Endothelial cell of umbilical vein (primary cell): Measurements from ENCODE around the gene AUTS2.

Source experiments
- FOS ChIP-seq: IDR thresholded peaks from 2 replicates; pipeline ENCODE4 v1.6.1; 2011; ENCODE audit warnings: mild to moderate bottlenecking, low read length, moderate library complexity, borderline replicate concordance; ENCODE audit not compliant: insufficient read depth
- JUN ChIP-seq: IDR thresholded peaks from 2 replicates; pipeline ENCODE4 v1.6.1; 2011; ENCODE audit warnings: borderline replicate concordance, low read depth; ENCODE audit not compliant: insufficient read length, insufficient read depth
- POLR2A ChIP-seq: IDR thresholded peaks from 2 replicates; pipeline ENCODE4 v1.6.1; 2012; ENCODE audit warnings: low read depth, mild to moderate bottlenecking, control low read depth, low read length
- TF ChIP-seq, protein P1 (sequence below), 2 donors: IDR thresholded peaks; 1 replicate in 1 of 2; 2 replicates in 1 of 2; pipeline ENCODE4 v1.5.1; 2011; ENCODE audit warnings: low read length in 2 of 2, mild to moderate bottlenecking in 2 of 2, moderate library complexity in 2 of 2, control low read depth in 1 of 2, inconsistent platforms in 1 of 2, low read depth in 1 of 2; ENCODE audit not compliant: insufficient read depth in 1 of 2; ENCODE audit errors: extremely low read depth in 1 of 2

DNA sequence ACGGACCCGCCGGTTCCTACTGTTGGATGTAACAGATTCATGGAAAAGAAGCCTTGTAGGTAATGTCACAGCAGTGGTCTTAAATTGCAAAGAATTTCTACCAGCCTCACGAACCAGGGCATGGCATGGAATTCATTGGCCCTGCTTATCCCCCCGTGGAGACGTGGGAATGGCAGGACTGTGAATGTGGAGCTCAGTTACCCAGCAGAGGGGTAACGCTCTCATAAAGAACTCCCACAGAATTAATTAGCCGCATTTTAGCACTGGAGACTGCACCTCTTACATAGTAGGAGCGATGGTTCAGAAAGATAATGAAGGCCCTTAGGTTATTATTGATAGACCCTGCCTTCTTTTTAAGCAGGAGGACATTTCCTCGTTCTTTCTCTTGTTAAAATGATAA lies 715.4 kb downstream of the AUTS2 start:
- TF ChIP-seq POLR2A (no peak), JUN (no peak), FOS (no peak)
- TF ChIP-seq, protein P1, sequence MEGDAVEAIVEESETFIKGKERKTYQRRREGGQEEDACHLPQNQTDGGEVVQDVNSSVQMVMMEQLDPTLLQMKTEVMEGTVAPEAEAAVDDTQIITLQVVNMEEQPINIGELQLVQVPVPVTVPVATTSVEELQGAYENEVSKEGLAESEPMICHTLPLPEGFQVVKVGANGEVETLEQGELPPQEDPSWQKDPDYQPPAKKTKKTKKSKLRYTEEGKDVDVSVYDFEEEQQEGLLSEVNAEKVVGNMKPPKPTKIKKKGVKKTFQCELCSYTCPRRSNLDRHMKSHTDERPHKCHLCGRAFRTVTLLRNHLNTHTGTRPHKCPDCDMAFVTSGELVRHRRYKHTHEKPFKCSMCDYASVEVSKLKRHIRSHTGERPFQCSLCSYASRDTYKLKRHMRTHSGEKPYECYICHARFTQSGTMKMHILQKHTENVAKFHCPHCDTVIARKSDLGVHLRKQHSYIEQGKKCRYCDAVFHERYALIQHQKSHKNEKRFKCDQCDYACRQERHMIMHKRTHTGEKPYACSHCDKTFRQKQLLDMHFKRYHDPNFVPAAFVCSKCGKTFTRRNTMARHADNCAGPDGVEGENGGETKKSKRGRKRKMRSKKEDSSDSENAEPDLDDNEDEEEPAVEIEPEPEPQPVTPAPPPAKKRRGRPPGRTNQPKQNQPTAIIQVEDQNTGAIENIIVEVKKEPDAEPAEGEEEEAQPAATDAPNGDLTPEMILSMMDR (IDR thresholded peaks at IDR 0.05; ENCODE audit: extremely low read depth in 1 of 2, insufficient read depth in 1 of 2, low read depth in 1 of 2, low read length in 2 of 2), result no peak
